Measurements from ENCODE around the gene DMD. TPM values are rescaled to one million over a fixed set of nuclear protein-coding genes. Genes with fewer than 3 reads are reported as not detected.

Gene DMD
- total and polyA plus RNA-seq, 2 of the 8 experiments (the other 6 are each of a cell fraction or from before 2014, with no cell fraction given) = 4.8 to 7.4 TPM

GRCh38 chrX:32480019-32480418, 731.3 kb downstream of the DMD start:
- POLR2A ChIA-PET (ENCODE audit: partially characterized antibody) = no interaction called here
- H3K9ac ChIP-seq (replicated peaks in 1 of 4; ENCODE audit: extremely low read depth in 1 of 4, low read depth in 3 of 4, low read length in 3 of 4) = no peak overlapping the region
- TF ChIP-seq SP1 (IDR thresholded peaks at IDR 0.05; ENCODE audit: low read depth, low read length) = no peak
- TF ChIP-seq CBX8 (IDR thresholded peaks at IDR 0.05; ENCODE audit: borderline replicate concordance, low read depth, low read length) = no peak
- no peak for TF ChIP-seq TAF7 (optimal IDR thresholded peaks at IDR 0.05; ENCODE audit: borderline replicate concordance, low read depth, low read length)
- TF ChIP-seq GTF2F1 (IDR thresholded peaks at IDR 0.05; ENCODE audit: borderline replicate concordance, low read depth, low read length) = no peak
- TF ChIP-seq MAFK (IDR thresholded peaks at IDR 0.05; ENCODE audit: low read depth, low read length) = no peak
- TF ChIP-seq RNF2 (IDR thresholded peaks at IDR 0.05; ENCODE audit: borderline replicate concordance, low read depth, low read length, missing control alignments, poor library complexity, severe bottlenecking) = no peak
- no peak for TF ChIP-seq EGR1 (IDR thresholded peaks at IDR 0.05; ENCODE audit: borderline replicate concordance, low read depth, low read length)

More at GRCh38 chrX:32480019-32480418, 731.3 kb downstream of the DMD start:
- no peak overlapping the region for H2AFZ ChIP-seq (ENCODE audit: low read length)
- H3K23me2 ChIP-seq (ENCODE audit: low read depth, low read length) = no peaks in the 10 kb centered on the region
- H2BK15ac ChIP-seq (ENCODE audit: low read length) = no peak overlapping the region
- H2BK120ac ChIP-seq (replicated peaks; ENCODE audit: low read depth, low read length) = no peak overlapping the region
- H3K36me3 ChIP-seq (ENCODE audit: control insufficient read depth in 2 of 4, insufficient read depth in 4 of 4, low read length in 3 of 4) = no peaks in the 10 kb centered on the region
- H3K4me3 ChIP-seq (ENCODE audit: extremely low read depth in 1 of 4, insufficient read depth in 2 of 4, low read depth in 3 of 4, low read length in 4 of 4) = no peak overlapping the region
- CTCF ChIA-PET (ENCODE audit: partially characterized antibody) = no interaction called here
- no peak overlapping the region for H2BK5ac ChIP-seq (ENCODE audit: low read depth, low read length)
- no peak overlapping the region for H2BK20ac ChIP-seq (ENCODE audit: low read length)
- no peaks in the 10 kb centered on the region for H3K27me3 ChIP-seq (replicated peaks in 1 of 4; ENCODE audit: control insufficient read depth in 3 of 4, extremely low read depth in 1 of 4, insufficient read depth in 3 of 4, low read length in 3 of 4)
- no peak overlapping the region for H3K14ac ChIP-seq (ENCODE audit: insufficient read length)
- no peaks in the 10 kb centered on the region for H3K79me1 ChIP-seq (ENCODE audit: low read depth, low read length)
- no peak overlapping the region for H3K4ac ChIP-seq (replicated peaks; ENCODE audit: insufficient read length, low read depth, low read length)
- no peak overlapping the region for H2BK12ac ChIP-seq (ENCODE audit: low read depth, low read length)
- H3K23ac ChIP-seq (ENCODE audit: insufficient read length) = no peak overlapping the region
- no peaks in the 10 kb centered on the region for H3K9me3 ChIP-seq (ENCODE audit: insufficient read depth in 2 of 2, low read depth in 1 of 2, low read length in 1 of 2)
- FAIRE-seq = no peak
- no peaks in the 10 kb centered on the region for H4K20me1 ChIP-seq (replicated peaks in 1 of 2; ENCODE audit: control insufficient read depth in 1 of 2, insufficient read depth in 2 of 2, low read length in 2 of 2)
- H2AK5ac ChIP-seq (ENCODE audit: low read depth, low read length) = no peak overlapping the region
- H3K4me1 ChIP-seq (replicated peaks in 1 of 4; ENCODE audit: control insufficient read depth in 3 of 4, insufficient read depth in 4 of 4, low read length in 3 of 4) = no peaks in the 10 kb centered on the region
- no peak overlapping the region for H4K91ac ChIP-seq (replicated peaks; ENCODE audit: insufficient read length, low read length)
- H4K5ac ChIP-seq (ENCODE audit: insufficient read length, low read depth, low read length) = no peak overlapping the region
- no peak overlapping the region for H3K27ac ChIP-seq (ENCODE audit: low read depth, low read length)
- no peaks in the 10 kb centered on the region for H3K79me2 ChIP-seq (ENCODE audit: control insufficient read depth in 1 of 2, insufficient read depth in 2 of 2, low read length in 2 of 2)
- no peak overlapping the region for H3K4me2 ChIP-seq (ENCODE audit: insufficient read depth in 1 of 2, low read depth in 2 of 2, low read length in 2 of 2)
- no peak for DNase-seq (ENCODE audit: low read depth in 1 of 2, low spot score in 2 of 2)
- no peak overlapping the region for H3K56ac ChIP-seq (replicated peaks; ENCODE audit: insufficient read length, low read depth, low read length)
- H3K18ac ChIP-seq (ENCODE audit: extremely low read depth, low read length) = no peak overlapping the region
- WGBS, 2 experiments (ENCODE audit: extremely low coverage in 1 of 2, insufficient coverage in 1 of 2, insufficient read length in 1 of 2, insufficient replicate concordance in 2 of 2, low coverage in 1 of 2, low lambda C conversion rate in 2 of 2, missing lambda C conversion rate in 1 of 2) = 93% methylated on average over 2 of the region's 2 CpGs; no CpG with 5 or more reads in 1 of the 2 experiments
- H4K8ac ChIP-seq (ENCODE audit: extremely low read depth, insufficient read depth, low read length) = no peak overlapping the region

Data from H1 (cell line).